H4 (cell line): ENCODE results near the gene CCDC134. TPM values are rescaled to one million over a fixed set of nuclear protein-coding genes. Genes with fewer than 3 reads are reported as not detected.
A peak's percentile ranks its signal among the peaks of the same experiment; 100 is the strongest.
"Not testable (repeated sequence)": the region's sequence is repeated elsewhere in the genome, so short reads cannot be mapped to it uniquely, and the experiment has no call there.

Experiments used
- DNase-seq: peaks from one replicate; pipeline ENCODE4 v3.0.0-alpha.2; 2015; ENCODE audit warnings: low spot score
- total RNA-seq: library from RNA; depleted of rRNA; stranded (reverse); fragments of >200 nt; shearing (Covaris generic); gene quantifications from 2 replicates; pipeline ENCODE4 v1.2.3, GENCODE V29; 2014

Gene CCDC134
- total RNA-seq, 1 experiment from 2014 or later: 8.1 TPM

GRCh38 chr22:41823797-41824196 is 23.3 kb downstream of the CCDC134 start:
- no peak for DNase-seq

- DNase-seq: no peak
These were observed 24.9 kb downstream of the CCDC134 start for GRCh38 chr22:41825376-41825775.

- DNase-seq: no peak
These were observed 25.5 kb downstream of the CCDC134 start for GRCh38 chr22:41826021-41826420.

- DNase-seq: no peak
These were observed 26.2 kb downstream of the CCDC134 start for GRCh38 chr22:41826430-41827383.

GRCh38 chr22:41827671-41828070 is 27.2 kb downstream of the CCDC134 start:
- DNase-seq: no peak

GRCh38 chr22:41828516-41828915 is 28.0 kb downstream of the CCDC134 start:
- DNase-seq: no peak

GRCh38 chr22:41830174-41830573 is 29.7 kb downstream of the CCDC134 start:
- no peak for DNase-seq

- no peak for DNase-seq
These were observed 30.9 kb downstream of the CCDC134 start for GRCh38 chr22:41831383-41831782.

- DNase-seq: no peak
These were observed 31.5 kb downstream of the CCDC134 start for GRCh38 chr22:41831828-41832552.

- peak; percentile 99 for DNase-seq
These were observed 32.3 kb downstream of the CCDC134 start, which contains the start of gene SREBF2 for GRCh38 chr22:41832553-41833368. SREBF2 (plus strand) TSS chr22:41833105; CDS start chr22:41833271, 166 bp downstream.

- no peak for DNase-seq
These were observed 33.0 kb downstream of the CCDC134 start for GRCh38 chr22:41833369-41834004.

- DNase-seq: no peak
These were observed 33.8 kb downstream of the CCDC134 start for GRCh38 chr22:41834005-41834944.

- not testable (repeated sequence) for DNase-seq
These were observed 35.0 kb downstream of the CCDC134 start for GRCh38 chr22:41835462-41835861.

- DNase-seq: no peak
These were observed 36.1 kb downstream of the CCDC134 start for GRCh38 chr22:41836551-41836950.

- no peak for DNase-seq
These were observed 38.6 kb downstream of the CCDC134 start for GRCh38 chr22:41838842-41839618.

- no peak for DNase-seq
These were observed 39.7 kb downstream of the CCDC134 start for GRCh38 chr22:41840216-41840615.

GRCh38 chr22:41841085-41841712 is 40.7 kb downstream of the CCDC134 start:
- no peak for DNase-seq

- no peak for DNase-seq
These were observed 42.8 kb downstream of the CCDC134 start for GRCh38 chr22:41842996-41843970.
